DND-41 (cell line): Measurements from ENCODE around the gene BFAR.

Experiments
- ATAC-seq: fragments of 200-7000 bp; cut with Tn5 transposase; 3 replicates; pipeline ENCODE4 v1.9.1; 2021; ENCODE audit warnings: low read depth; ENCODE audit not compliant: insufficient read depth
- DNase-seq: peaks from one replicate; pipeline ENCODE4 v3.0.0-alpha.2; 2020
- H2AFZ ChIP-seq: 2 replicates; pipeline ENCODE4 v1.6.0; 2012; ENCODE audit warnings: low read depth, low read length
- H3K27ac ChIP-seq: 2 replicates; pipeline ENCODE4 v1.5.1; 2012; ENCODE audit warnings: low read length, inconsistent platforms
- H3K27me3 ChIP-seq: fragments of 200-600 bp; sonication (generic); 2 replicates; pipeline ENCODE4 v1.6.0; 2012; ENCODE audit warnings: low read length, mild to moderate bottlenecking, inconsistent platforms; ENCODE audit not compliant: insufficient read depth, poor library complexity
- H3K36me3 ChIP-seq: 2 replicates; pipeline ENCODE4 v1.5.1; 2012; ENCODE audit warnings: low read length, inconsistent platforms; ENCODE audit not compliant: insufficient read depth
- H3K4me1 ChIP-seq: 2 replicates; pipeline ENCODE4 v1.5.1; 2012; ENCODE audit warnings: mild to moderate bottlenecking, low read length; ENCODE audit not compliant: insufficient read depth
- H3K4me2 ChIP-seq: 2 replicates; pipeline ENCODE4 v1.6.0; 2012; ENCODE audit warnings: mild to moderate bottlenecking, moderate library complexity, low read length, inconsistent platforms; ENCODE audit not compliant: insufficient read depth
- H3K4me3 ChIP-seq, 2 experiments: fragments of 200-600 bp in 1 of 2; shearing (Covaris generic) in 1 of 2; 2 replicates each; pipeline ENCODE4 v1.5.1; 2012 to 2016; ENCODE audit warnings: inconsistent platforms in 2 of 2, low read length in 2 of 2, mild to moderate bottlenecking in 2 of 2, low read depth in 1 of 2, moderate library complexity in 1 of 2
- H3K79me2 ChIP-seq: 2 replicates; pipeline ENCODE4 v1.6.0; 2012; ENCODE audit warnings: low read length, inconsistent platforms; ENCODE audit not compliant: insufficient read depth
- H3K9ac ChIP-seq: 2 replicates; pipeline ENCODE4 v1.6.0; 2012; ENCODE audit warnings: low read depth, mild to moderate bottlenecking, inconsistent platforms, low read length, moderate library complexity
- H3K9me3 ChIP-seq: 2 replicates; pipeline ENCODE4 v1.5.1; 2012; ENCODE audit warnings: low read length, moderate library complexity, mild to moderate bottlenecking, inconsistent platforms; ENCODE audit not compliant: insufficient read depth, severe bottlenecking
- H4K20me1 ChIP-seq: 2 replicates; pipeline ENCODE4 v1.6.0; 2012; ENCODE audit warnings: low read length; ENCODE audit not compliant: insufficient read depth
- EZH2 ChIP-seq: IDR thresholded peaks from 3 replicates; pipeline ENCODE4 v1.6.1; 2012; ENCODE audit warnings: borderline replicate concordance, low read depth, mild to moderate bottlenecking, moderate library complexity, low read length, inconsistent platforms; ENCODE audit not compliant: severe bottlenecking
- TF ChIP-seq, protein P1 (sequence below): IDR thresholded peaks from 2 replicates; pipeline ENCODE4 v1.5.1; 2012; ENCODE audit warnings: borderline replicate concordance, low read length, moderate library complexity, mild to moderate bottlenecking; ENCODE audit not compliant: poor library complexity, severe bottlenecking; ENCODE audit errors: extremely low read depth

The BFAR gene

DNA sequence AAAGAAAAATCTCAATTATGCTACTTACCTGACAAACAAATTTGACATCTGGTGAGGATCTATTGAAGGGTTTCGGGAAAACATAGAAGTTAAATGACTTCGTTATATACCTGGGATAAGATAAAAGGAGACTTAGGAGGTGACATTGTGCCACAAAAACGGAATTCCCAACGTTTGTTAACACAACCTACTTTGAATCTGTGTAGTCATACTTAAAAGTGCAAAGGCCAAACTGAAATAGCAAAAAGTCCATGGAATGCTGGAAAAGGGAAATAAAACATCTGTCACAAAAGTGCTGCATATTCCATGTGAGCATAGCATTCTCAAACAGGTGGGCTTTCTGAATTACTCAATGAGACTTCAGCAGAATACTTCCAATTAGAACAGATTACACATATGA is 5.7 kb upstream of the BFAR start:
- no peak overlapping the region for H3K4me2 ChIP-seq
- TF ChIP-seq, protein P1, sequence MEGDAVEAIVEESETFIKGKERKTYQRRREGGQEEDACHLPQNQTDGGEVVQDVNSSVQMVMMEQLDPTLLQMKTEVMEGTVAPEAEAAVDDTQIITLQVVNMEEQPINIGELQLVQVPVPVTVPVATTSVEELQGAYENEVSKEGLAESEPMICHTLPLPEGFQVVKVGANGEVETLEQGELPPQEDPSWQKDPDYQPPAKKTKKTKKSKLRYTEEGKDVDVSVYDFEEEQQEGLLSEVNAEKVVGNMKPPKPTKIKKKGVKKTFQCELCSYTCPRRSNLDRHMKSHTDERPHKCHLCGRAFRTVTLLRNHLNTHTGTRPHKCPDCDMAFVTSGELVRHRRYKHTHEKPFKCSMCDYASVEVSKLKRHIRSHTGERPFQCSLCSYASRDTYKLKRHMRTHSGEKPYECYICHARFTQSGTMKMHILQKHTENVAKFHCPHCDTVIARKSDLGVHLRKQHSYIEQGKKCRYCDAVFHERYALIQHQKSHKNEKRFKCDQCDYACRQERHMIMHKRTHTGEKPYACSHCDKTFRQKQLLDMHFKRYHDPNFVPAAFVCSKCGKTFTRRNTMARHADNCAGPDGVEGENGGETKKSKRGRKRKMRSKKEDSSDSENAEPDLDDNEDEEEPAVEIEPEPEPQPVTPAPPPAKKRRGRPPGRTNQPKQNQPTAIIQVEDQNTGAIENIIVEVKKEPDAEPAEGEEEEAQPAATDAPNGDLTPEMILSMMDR: no peak
- H4K20me1 ChIP-seq: no peaks in the 10 kb centered on the region
- no peak overlapping the region for H3K9ac ChIP-seq
- no peak overlapping the region for H3K27ac ChIP-seq
- peaks cover 72% of the 10 kb centered on the region for H3K36me3 ChIP-seq
- H3K4me3 ChIP-seq: no peak overlapping the region
- DNase-seq (no peak), ATAC-seq (no peak)
- peaks cover 46% of the 10 kb centered on the region for H3K79me2 ChIP-seq
- H3K9me3 ChIP-seq: no peaks in the 10 kb centered on the region
- H3K27me3 ChIP-seq: no peaks in the 10 kb centered on the region
- H2AFZ ChIP-seq: no peak overlapping the region
- H3K4me1 ChIP-seq: peaks cover 47% of the 10 kb centered on the region

DNA sequence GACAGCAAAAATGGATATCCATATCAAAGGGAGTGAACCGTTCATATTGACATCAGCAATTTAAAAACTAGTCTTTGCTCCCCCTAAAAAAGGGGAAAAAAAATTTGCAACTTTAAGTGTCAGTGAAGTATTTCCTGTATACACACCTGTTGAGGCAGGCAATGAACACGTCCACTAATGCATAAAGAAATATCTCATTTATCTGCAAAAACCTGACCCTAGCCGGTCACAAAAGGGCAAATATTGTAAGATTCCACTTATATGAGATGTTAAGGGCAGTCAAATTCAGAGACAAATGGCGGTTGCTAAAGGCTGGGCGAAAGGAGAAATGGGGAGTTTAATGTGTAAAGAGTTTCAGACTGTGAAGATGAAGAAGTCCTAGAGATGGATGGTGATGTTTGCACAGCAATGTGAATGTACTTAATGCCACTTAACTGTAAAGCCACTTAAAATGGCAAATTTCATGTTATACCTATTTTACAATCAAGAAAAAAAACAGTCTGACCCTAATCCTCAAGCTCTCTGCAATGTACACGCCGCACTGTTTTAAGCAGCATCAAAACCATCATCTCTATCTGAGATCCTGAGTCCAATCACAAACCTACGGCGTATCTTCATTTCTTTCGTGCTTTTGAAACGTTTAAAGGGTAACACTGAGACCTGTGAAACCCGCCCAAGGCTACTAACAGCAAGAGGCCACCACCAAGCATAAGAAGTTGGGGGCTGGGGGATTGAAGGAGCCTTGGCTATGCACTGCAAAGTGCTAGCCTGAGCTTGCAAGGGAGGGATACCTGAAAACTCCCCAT is 3.7 kb upstream of the BFAR start:
- Histone ChIP-seq H3K4me1 (peaks cover 53% of the 10 kb centered on the region), H3K36me3 (peaks cover 57% of the 10 kb centered on the region), H3K79me2 (peaks cover 60% of the 10 kb centered on the region), H4K20me1 (peaks cover 5% of the 10 kb centered on the region), H3K9me3 (no peaks in the 10 kb centered on the region), H3K9ac (peak overlapping the region; percentile 95), H3K4me3 (peak overlapping the region; percentile 80 to 91), H2AFZ (peak overlapping the region; percentile 69), H3K4me2 (peak overlapping the region; percentile 82), H3K27ac (peak overlapping the region; percentile 91), H3K27me3 (no peaks in the 10 kb centered on the region)
- TF ChIP-seq, protein P1: no peak
- TF ChIP-seq EZH2: no peak
- ATAC-seq (no peak), DNase-seq (peak; percentile 23)

DNA sequence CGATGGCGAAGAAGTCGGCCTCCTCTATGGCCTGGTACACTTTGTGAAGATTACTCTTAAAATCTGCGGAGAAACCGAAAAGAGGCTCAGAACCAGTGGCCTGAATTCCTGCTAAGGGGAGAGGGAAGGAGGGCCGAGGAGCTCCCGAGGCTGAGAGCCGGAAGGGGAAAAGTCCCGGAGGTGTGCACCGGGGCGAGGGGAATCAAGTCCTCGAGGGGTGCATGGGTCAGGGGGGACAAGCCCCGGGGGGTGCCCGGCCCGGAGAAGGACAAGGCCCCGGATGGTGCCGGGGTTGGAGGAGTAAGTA is 3.2 kb upstream of the BFAR start:
- no peak for TF ChIP-seq EZH2
- TF ChIP-seq, protein P1: no peak
- Histone ChIP-seq H3K4me2 (peak overlapping the region; percentile 82), H2AFZ (peak overlapping the region; percentile 69), H3K36me3 (peaks cover 56% of the 10 kb centered on the region), H3K9me3 (no peaks in the 10 kb centered on the region), H3K27ac (peak overlapping the region; percentile 91), H4K20me1 (peaks cover 10% of the 10 kb centered on the region), H3K79me2 (peaks cover 66% of the 10 kb centered on the region), H3K4me3 (peak overlapping the region; percentile 80 to 91), H3K4me1 (peaks cover 59% of the 10 kb centered on the region), H3K9ac (peak overlapping the region; percentile 95), H3K27me3 (no peaks in the 10 kb centered on the region)
- ATAC-seq: peak; percentile 1; the same call in 2 of the 3 replicates
- DNase-seq: no peak
